Uterus (tissue), 4 donors: Measurements from ENCODE around the gene DOCK1. TPM values are rescaled to one million over a fixed set of nuclear protein-coding genes. Genes with fewer than 3 reads are reported as not detected.

Experiments
- DNase-seq, 2 donors: peaks; one replicate each; pipeline ENCODE4 v3.0.0-alpha.2; 2019 to 2020
- H3K27ac ChIP-seq, 2 donors: fragments of 200-600 bp; sonication (generic); 1 replicate in 1 of 2; 2 replicates in 1 of 2; pipeline ENCODE4 v1.5.1; 2016 to 2018
- H3K27me3 ChIP-seq, 2 donors: fragments of 200-600 bp; sonication (generic); one replicate each; pipeline ENCODE4 v1.5.1; 2018 to 2019; ENCODE audit warnings: control low read depth in 1 of 2
- H3K36me3 ChIP-seq, 2 donors: fragments of 200-600 bp; sonication (generic); one replicate each; pipeline ENCODE4 v1.5.1; 2019; ENCODE audit warnings: control low read depth in 1 of 2
- H3K4me1 ChIP-seq, 2 donors: fragments of 200-600 bp; sonication (generic); one replicate each; pipeline ENCODE4 v1.5.1; 2018 to 2019; ENCODE audit warnings: control low read depth in 1 of 2
- H3K4me3 ChIP-seq, 2 donors: fragments of 200-600 bp; sonication (generic); 1 replicate in 1 of 2; 2 replicates in 1 of 2; pipeline ENCODE4 v1.5.1; 2018 to 2019; ENCODE audit warnings: mild to moderate bottlenecking in 1 of 2
- H3K9me3 ChIP-seq, 2 donors: fragments of 200-600 bp; sonication (generic); one replicate each; pipeline ENCODE4 v1.5.1; 2019; ENCODE audit warnings: control low read depth in 1 of 2
- CTCF ChIP-seq, 4 experiments: fragments of 200-600 bp in 2 of 4; fragments of 450-650 bp in 2 of 4; sonication (generic) in 2 of 4; IDR thresholded peaks; one replicate each; pipeline ENCODE4 v1.5.1; 2016 to 2019; ENCODE audit warnings: antibody characterized with exemption in 4 of 4, mild to moderate bottlenecking in 2 of 4, moderate library complexity in 1 of 4
- POLR2A ChIP-seq, 2 donors: fragments of 450-650 bp; IDR thresholded peaks; one replicate each; pipeline ENCODE4 v1.6.1; 2016; ENCODE audit warnings: antibody characterized with exemption in 2 of 2, mild to moderate bottlenecking in 1 of 2, moderate library complexity in 1 of 2
- intact Hi-C: fragments of 100-400 bp; cut with DNase I; formaldehyde crosslinking; loops from one replicate; pipeline ENCODE4 v1.15.1; 2023; ENCODE audit warnings: low total_unique reads
- total RNA-seq, 4 donors: library from RNA; depleted of rRNA in 3 of 4; stranded (reverse); fragments of >200 nt in 3 of 4; gene quantifications; one replicate each; pipeline versions ENCODE4 v1.1.0 to v1.2.4, GENCODE V29; 2014 to 2023
- donor health status: DM: yes; HTN: yes; CAD: no.

The DOCK1 gene
- total RNA-seq, 4 donors from 2014 or later, result 15.6 to 130 (median 65.0) TPM

DNA sequence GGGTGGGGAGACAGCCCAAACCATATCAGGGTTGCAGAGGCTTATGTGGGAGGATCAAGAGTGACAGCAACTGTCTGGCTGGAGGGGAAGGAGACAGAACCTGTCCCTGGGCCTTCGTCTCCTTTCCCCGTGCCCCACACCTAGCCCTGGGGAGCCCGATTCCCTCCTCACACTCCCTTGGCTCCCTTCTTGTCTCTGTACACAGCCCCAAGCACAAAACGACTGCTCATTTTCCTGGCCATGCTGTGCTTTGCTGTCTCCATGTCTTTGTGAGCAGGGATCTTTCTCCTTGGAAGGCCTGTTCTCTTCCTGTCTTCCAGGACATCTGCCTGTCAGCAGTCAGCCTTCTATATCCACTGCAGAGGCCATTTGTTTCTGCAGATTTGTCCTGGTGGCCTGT, 177.4 kb downstream of the DOCK1 start:
- Histone ChIP-seq H3K9me3 (no peaks in the 10 kb centered on the region), H3K4me1 (no peaks in the 10 kb centered on the region), H3K36me3 (no peaks in the 10 kb centered on the region), H3K27ac (no peak overlapping the region), H3K4me3 (no peak overlapping the region), H3K27me3 (no peaks in the 10 kb centered on the region)
- TF ChIP-seq POLR2A (IDR thresholded peaks at IDR 0.05) (no peak), CTCF (IDR thresholded peaks at IDR 0.05) (no peak)
- no peak for DNase-seq
- intact Hi-C loops, result no loop called here

DNA sequence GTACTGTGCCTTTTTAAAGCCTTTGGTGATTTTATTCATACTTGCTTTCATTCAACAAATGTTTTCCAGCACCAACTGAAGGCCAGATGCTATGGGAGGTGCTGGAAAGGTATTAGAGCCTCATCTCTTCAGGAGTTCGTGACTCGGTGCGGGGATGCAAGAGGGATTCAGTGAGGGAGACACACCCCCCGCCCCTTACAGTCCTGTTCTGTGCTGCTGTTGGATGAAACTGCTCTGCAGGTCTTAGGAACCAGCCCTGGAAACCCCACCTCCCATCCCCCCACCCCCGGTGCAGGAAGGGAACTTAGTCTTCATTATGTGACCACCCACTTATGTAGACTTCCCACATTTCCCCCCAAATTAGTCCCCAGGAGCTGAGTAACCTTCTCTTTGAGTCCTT, 180.7 kb downstream of the DOCK1 start:
- Histone ChIP-seq H3K4me3 (no peak overlapping the region), H3K4me1 (no peaks in the 10 kb centered on the region), H3K27me3 (no peaks in the 10 kb centered on the region), H3K36me3 (no peaks in the 10 kb centered on the region), H3K27ac (no peak overlapping the region), H3K9me3 (no peaks in the 10 kb centered on the region)
- TF ChIP-seq POLR2A (IDR thresholded peaks at IDR 0.05), result no peak
- no peak for TF ChIP-seq CTCF (IDR thresholded peaks at IDR 0.05)
- no peak for DNase-seq
- intact Hi-C loops, result no loop called here

DNA sequence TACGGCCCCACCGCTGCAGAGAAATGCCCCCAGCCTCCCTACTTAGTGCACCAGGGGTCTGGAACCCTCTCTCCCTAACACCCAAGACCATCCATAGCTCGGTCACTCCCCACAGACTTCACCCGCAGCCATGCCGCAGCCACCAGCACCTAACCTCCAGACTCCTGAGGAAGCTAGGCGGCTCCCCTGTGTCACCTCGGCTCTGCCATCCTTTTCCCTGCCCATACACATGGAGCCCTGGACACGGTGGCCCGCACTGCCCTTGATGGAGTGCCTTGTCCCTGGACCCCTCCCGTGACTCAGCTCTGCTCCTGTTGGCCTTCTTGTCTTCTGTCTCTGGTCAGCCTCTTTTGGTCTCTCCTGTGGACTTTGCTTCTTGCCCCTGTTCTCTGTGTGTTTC, 183.7 kb downstream of the DOCK1 start:
- no peaks in the 10 kb centered on the region for H3K36me3 ChIP-seq
- no peak for TF ChIP-seq CTCF (IDR thresholded peaks at IDR 0.05)
- TF ChIP-seq POLR2A (IDR thresholded peaks at IDR 0.05), result no peak
- H3K27ac ChIP-seq, result no peak overlapping the region
- no peak for DNase-seq
- H3K9me3 ChIP-seq, result no peaks in the 10 kb centered on the region
- no peaks in the 10 kb centered on the region for H3K27me3 ChIP-seq
- no peak overlapping the region for H3K4me3 ChIP-seq
- intact Hi-C loops, result no loop called here
- no peaks in the 10 kb centered on the region for H3K4me1 ChIP-seq

DNA sequence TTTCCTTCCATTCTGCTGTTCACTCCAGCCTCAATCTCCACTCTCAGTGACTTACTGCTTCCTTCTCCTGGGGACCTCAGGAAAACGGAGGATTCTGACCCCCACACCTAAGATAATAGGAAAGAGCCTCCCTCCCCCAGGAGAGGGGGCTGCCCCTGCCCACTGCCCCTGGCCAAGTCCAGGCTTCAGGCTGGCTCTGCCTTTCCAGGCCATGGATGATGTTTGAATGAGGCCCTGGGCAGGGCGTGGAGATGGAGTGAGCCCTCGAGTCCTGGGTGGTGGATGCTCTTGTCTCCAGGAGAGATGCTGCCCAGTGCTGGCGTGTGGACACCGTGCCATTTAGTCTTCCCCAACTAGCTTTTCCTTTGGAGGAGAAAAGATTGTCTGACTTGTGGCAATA, 184.2 kb downstream of the DOCK1 start:
- DNase-seq, result no peak
- intact Hi-C loops, result no loop called here
- no peak overlapping the region for H3K27ac ChIP-seq
- TF ChIP-seq CTCF (IDR thresholded peaks at IDR 0.05) (no peak), POLR2A (IDR thresholded peaks at IDR 0.05) (no peak)
- no peaks in the 10 kb centered on the region for H3K36me3 ChIP-seq
- no peaks in the 10 kb centered on the region for H3K27me3 ChIP-seq
- no peak overlapping the region for H3K4me3 ChIP-seq
- H3K4me1 ChIP-seq, result no peaks in the 10 kb centered on the region
- no peaks in the 10 kb centered on the region for H3K9me3 ChIP-seq

DNA sequence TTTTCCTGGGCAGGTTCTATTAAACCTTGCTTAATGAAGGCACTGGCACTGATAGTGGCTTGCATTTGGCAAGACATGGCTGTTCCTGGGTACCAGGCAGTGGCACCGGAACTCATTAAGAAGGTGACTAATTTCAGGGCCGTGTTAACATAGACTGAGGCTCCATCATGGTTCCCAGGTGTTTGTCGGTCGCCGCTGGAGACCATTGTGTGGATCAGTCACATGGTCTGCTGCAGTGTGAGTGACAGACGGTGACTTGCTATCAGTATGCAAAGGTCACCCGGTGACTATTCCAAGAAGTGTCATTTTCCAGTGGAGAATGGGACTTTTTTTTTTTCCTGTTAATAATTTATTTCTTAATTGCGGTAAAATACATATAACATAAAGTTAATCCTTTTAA, 184.9 kb downstream of the DOCK1 start:
- H3K27ac ChIP-seq, result no peak overlapping the region
- intact Hi-C loops, result no loop called here
- DNase-seq, result no peak
- no peak overlapping the region for H3K4me3 ChIP-seq
- H3K9me3 ChIP-seq, result no peaks in the 10 kb centered on the region
- no peaks in the 10 kb centered on the region for H3K36me3 ChIP-seq
- H3K4me1 ChIP-seq, result no peaks in the 10 kb centered on the region
- no peaks in the 10 kb centered on the region for H3K27me3 ChIP-seq
- TF ChIP-seq POLR2A (IDR thresholded peaks at IDR 0.05) (no peak), CTCF (IDR thresholded peaks at IDR 0.05) (no peak)
